Hepatocyte (in vitro differentiated cells): Measurements from ENCODE around the gene DNAJC5.

Source experiments
- CTCF ChIP-seq: fragments of 200-600 bp; sonication (generic); IDR thresholded peaks from 2 replicates; pipeline ENCODE4 v1.5.1; 2016; ENCODE audit warnings: antibody characterized with exemption, mild to moderate bottlenecking; ENCODE audit not compliant: poor library complexity
- EZH2phosphoT487 ChIP-seq: fragments of 200-600 bp; sonication (generic); IDR thresholded peaks from one replicate; pipeline ENCODE4 v1.6.1; 2018; ENCODE audit warnings: antibody characterized with exemption, mild to moderate bottlenecking, low read depth, moderate library complexity; ENCODE audit not compliant: unreplicated experiment, severe bottlenecking

- TF ChIP-seq CTCF (peak; percentile 99), EZH2phosphoT487 (no peak)
These were observed 78.9 kb downstream of the DNAJC5 start for GRCh38 chr20:63973636-63974401.
